Inflammatory macrophage treated with lipopolysaccharide for 4 hours (primary cell): ENCODE results near the gene SLC34A1.
"Not testable (repeated sequence)": the region's sequence is repeated elsewhere in the genome, so short reads cannot be mapped to it uniquely, and the experiment has no call there.

Experiments
- DNase-seq: peaks from one replicate; pipeline ENCODE4 v3.0.0-alpha.2; 2020

SLC34A1 gene

DNA sequence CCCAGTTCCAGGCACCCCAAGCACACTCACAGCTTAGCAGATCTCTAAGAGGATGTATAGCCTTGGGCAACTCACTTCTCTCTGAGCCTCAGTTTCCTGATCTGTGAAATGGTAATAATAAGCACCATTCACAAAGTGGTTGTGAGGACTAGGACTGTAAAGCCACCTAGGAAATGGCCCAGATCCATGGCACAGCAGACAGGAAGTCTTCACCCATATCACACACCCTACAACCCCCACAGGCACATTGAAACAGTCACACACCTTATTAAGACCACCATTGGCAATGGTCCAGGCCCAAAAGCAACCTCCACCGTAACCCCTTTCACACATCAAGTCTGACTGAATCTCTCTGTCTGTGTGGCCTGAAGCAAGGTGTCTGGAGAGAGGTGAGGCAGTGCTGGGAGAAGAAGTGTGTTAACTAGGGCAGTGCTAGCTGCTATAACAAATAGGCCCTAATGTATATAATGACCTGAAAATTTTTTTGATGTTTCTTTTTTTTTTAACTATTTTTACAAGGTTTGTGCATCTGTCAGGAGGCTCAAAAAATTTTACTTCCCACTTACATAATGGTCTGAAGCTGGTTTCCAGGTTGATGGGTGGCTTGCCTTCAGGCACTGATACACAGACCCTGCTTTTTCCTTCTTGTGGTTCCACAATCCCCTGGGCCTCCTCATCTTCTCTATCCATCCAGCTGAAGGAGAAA lies 28.9 kb upstream of the SLC34A1 start:
- no peak for DNase-seq

GRCh38 chr5:177355868-177356168 lies 28.4 kb upstream of the SLC34A1 start:
- DNase-seq: peak; percentile 43

GRCh38 chr5:177356746-177357145 lies 27.5 kb upstream of the SLC34A1 start:
- no peak for DNase-seq

GRCh38 chr5:177357146-177357458 lies 27.1 kb upstream of the SLC34A1 start:
- no peak for DNase-seq

GRCh38 chr5:177357459-177358351 lies 26.5 kb upstream of the SLC34A1 start, which contains the start of gene RGS14:
TSS of gene RGS14 (plus strand) at chr5:177357924. CDS start at chr5:177358025, 101 bp downstream.
- peak; percentile 88 for DNase-seq

DNA sequence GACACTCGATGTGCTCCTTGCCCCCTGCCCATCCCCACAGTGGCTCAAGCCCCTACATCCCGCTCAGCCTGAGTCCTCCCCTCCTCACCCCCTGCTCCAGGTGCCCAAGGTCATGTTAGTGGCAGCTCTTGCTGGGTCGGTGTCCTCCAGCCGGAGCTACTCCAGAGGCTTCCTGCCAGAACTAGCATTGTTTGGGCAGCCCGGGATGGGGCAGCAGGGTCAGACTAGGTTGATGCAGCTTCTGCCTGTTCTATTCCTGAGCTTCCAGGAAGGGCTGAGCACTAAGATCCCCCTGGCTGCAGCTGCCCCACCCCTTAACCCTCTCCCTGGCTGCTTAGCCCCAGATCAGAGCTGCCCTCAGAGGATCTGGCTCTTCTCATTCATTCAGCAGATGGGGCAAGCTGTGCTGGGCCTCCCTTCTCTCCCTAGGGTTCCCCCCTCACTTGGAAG lies 25.8 kb upstream of the SLC34A1 start:
- DNase-seq: no peak

DNA sequence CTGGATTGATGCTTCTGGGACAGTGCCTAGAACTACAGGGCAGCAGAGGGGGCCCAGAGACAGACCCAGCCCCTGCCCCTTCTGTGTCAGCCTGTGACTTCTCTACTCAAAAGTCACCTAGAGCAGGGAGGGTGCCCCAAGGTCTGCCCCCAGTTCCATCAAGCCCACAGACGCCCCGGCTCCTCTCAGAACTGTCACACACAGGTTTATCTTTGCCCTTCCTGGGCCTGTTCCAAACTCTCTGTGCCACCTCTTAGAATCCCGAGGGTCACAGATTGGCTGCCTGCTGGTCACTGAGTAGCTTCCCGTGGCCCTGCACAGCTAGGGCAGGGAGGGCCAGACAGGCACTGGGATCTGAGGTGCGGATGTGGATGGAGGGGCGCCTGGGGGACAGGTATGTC lies 24.8 kb upstream of the SLC34A1 start:
- DNase-seq: no peak

DNA sequence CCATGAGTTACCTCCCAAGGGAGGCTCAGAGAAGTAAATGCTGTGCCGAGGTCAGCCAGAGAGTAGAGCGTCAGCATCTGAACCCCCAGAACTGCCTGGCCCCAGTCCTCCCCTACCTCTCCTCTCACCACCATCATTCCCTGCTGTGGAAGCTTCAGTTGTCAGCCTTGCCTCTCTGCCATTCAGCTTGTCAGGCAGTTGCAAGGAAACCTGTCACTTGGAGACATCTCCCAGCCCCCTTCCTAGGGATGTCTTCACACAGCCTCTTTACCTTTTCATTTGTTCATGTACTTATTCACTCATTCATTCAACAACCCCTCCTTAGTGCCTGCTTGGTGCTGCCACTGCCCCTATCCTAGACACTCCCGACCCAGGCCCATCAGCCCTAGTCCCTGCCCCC lies 24.4 kb upstream of the SLC34A1 start:
- DNase-seq: no peak

GRCh38 chr5:177360740-177361139 lies 23.5 kb upstream of the SLC34A1 start:
- not testable (repeated sequence) for DNase-seq

DNA sequence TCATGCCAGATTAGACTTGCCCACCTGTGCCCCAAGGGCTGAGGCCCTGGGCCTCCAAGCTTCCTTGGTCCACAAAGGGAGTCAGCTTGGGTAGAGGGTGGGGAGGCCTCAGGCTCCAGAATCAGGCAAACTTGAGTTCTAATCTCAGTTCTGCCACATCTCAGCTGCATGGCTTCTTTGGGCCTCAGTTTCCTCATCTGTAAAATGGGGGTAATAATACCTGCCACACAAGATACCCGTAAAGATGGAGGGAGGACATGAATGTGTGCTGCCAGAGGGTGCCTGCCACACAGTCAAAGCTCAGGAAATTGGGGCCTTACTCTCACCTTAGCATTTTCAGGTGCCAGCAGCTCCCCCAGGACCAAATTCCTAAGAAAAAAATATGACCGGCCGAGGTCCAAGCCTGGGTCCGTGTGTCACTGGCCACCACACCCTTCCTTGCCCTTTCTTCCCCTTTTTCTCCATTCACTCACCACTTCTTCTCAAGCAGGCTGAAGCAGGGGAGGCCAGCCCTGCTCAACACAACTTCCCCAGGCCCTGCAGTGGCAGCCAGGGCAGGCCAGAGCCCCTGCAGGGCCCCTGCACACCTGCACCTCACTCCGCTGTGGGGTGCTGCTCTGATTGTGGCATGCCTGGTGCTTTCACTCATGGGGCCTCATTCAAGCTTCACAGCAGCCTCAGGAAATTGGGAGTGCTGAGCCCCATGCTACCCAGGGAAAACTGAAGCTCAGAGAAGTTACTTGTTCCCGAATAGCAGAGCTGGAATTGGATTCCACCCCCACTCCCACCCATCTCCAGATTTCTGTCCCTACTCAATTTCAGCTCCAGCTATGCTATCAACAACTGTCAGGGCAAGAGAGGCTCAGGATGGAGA lies 22.6 kb upstream of the SLC34A1 start:
- peak; percentile 68 for DNase-seq

- DNase-seq: no peak
These were observed 22.0 kb upstream of the SLC34A1 start for GRCh38 chr5:177362292-177362609.

GRCh38 chr5:177362610-177363507 lies 21.4 kb upstream of the SLC34A1 start:
- peak; percentile 40 for DNase-seq

GRCh38 chr5:177363565-177363964 lies 20.7 kb upstream of the SLC34A1 start:
- no peak for DNase-seq

DNA sequence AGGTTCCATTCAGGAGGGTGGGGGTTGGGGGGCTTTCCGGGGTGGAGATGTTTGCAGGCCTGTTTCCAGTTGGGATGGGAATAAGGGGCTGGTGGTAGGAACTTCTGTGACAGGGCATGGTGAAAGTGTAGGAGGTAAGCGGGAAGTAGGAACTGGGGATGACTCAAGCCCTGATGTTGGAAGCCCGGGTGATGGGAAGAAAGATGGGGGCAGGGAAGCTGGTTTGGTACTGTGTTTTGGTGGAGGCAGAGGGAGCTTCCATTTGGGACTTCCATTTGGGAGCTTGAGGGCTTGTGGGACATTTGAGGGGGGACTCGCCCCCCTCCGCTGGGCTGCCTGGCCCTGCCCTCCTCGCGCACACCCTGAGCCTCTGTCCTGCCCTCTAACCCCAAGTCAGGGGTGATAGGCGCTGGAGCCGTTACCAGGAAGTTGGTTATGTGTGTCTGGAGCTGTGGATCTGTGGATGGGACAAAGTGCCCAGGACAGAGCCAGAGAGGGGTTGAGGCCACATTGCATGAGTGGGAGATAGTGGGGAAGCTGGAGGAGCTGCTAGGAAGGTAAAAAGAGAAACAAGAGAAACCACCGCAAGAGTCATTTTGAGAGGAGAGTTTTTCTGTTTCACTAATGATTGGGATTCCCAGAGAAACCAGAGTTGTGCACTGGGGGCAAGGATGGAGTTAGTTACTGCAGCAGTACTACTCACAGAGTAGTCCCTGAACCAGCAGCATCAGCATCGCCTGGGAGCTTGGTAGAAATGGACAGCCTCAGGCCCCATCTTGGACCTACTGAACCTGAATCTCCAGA lies 19.9 kb upstream of the SLC34A1 start:
- DNase-seq: peak; percentile 46

GRCh38 chr5:177365845-177366527 lies 18.2 kb upstream of the SLC34A1 start:
- no peak for DNase-seq

GRCh38 chr5:177366528-177367322 lies 17.5 kb upstream of the SLC34A1 start:
- DNase-seq: no peak

GRCh38 chr5:177367323-177367848 lies 16.8 kb upstream of the SLC34A1 start:
- DNase-seq: no peak

- DNase-seq: no peak
These were observed 16.0 kb upstream of the SLC34A1 start for GRCh38 chr5:177367981-177368868.
